LNCaP clone FGC (cell line): ENCODE measurements around the gene DOCK4.

Experiments used
- DNase-seq: peaks from one replicate; pipeline ENCODE4 v3.0.0-alpha.2; 2011; ENCODE audit warnings: low read depth
- H3K4me3 ChIP-seq: 2 replicates; pipeline ENCODE4 v1.5.1; 2011; ENCODE audit warnings: mild to moderate bottlenecking, low read depth, low read length, control low read depth
- TF ChIP-seq, protein P1 (sequence below): IDR thresholded peaks from 2 replicates; pipeline ENCODE4 v1.5.1; 2012; ENCODE audit warnings: mild to moderate bottlenecking; ENCODE audit not compliant: control insufficient read depth, insufficient read depth; ENCODE audit errors: extremely low read depth

Gene DOCK4

DNA sequence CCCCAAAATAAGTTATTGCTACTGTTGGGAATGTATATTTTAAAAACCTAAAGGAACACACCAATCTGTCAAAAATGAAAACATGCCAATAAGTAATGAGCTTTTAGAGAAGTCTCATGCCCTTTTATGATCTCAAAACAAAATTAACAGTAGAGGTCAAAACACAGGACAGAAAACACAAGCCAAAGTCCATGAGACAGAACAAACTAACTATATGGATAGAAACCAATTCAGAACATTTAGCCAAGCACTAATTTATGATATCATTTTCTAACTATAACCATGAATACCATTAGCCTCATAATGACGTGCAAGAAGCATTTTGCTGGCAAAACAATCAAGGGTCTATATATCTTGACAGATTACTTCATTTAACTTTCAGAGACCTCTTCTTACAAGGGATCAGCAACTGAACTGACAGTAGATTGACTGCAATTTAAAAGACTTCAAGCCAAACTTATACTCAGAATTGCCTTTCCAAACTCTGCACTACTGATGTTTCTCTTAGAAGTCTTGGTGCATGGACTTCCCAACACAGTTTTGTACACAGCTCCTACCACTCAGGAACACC is 200.9 kb downstream of the DOCK4 start:
- H3K4me3 ChIP-seq, result no peak overlapping the region
- TF ChIP-seq, protein P1, sequence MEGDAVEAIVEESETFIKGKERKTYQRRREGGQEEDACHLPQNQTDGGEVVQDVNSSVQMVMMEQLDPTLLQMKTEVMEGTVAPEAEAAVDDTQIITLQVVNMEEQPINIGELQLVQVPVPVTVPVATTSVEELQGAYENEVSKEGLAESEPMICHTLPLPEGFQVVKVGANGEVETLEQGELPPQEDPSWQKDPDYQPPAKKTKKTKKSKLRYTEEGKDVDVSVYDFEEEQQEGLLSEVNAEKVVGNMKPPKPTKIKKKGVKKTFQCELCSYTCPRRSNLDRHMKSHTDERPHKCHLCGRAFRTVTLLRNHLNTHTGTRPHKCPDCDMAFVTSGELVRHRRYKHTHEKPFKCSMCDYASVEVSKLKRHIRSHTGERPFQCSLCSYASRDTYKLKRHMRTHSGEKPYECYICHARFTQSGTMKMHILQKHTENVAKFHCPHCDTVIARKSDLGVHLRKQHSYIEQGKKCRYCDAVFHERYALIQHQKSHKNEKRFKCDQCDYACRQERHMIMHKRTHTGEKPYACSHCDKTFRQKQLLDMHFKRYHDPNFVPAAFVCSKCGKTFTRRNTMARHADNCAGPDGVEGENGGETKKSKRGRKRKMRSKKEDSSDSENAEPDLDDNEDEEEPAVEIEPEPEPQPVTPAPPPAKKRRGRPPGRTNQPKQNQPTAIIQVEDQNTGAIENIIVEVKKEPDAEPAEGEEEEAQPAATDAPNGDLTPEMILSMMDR, result no peak

DNA sequence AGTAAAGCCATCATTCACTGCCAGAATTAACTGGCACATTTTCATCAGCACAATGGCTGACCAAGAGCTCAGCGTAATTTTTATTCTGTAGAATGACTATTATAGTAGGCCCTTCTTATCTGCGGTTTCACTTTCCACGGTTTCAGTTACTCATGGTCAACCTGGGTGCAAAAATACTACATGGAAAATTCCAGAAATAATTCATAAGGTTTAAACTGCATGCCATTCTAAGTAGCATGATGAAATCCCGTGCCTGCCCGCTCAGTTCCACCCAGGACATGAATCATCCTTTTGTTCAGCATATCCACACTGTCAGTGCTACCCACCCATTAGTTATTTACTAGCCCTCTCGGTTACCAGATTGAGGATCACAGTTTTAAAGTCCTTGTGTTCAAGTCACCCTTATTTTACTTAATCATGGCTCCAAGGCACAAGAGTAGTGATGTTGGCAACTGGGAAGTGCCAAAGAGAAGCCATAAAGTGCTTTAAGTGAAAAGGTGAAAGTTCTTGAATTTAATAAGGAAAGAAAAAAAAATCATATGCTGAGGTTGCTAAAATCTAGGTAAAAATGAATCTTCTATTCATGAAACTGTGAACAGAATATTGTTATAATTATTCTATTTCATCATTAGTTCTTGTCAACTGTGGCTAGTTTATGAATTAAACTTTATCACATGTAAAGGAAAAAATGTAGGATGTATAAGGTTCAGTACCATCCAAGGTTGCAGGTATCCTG is 204.9 kb downstream of the DOCK4 start:
- no peak for DNase-seq
- no peak overlapping the region for H3K4me3 ChIP-seq
- TF ChIP-seq, protein P1, result no peak

More for the DNA sequence above, 200.9 kb downstream of the DOCK4 start:
- no peak for DNase-seq

DNA sequence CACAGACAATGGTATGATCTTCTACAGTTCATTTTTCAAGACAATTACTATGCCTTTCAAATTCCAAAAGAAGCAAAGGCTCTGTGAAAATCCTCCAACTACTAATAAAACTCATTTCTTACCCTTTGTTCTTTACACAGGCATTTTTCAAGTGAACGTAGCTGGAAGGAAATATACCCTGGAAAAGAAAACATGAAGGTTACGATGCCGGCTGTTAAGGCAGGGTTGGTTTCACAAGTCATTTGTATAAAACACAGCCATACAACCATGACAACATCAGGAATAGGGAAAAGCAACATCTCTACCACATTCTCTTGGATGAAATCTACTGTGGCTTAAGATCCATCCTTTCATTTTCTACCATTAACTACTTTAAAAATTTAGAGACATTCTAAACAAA is 207.9 kb downstream of the DOCK4 start:
- no peak for DNase-seq
- H3K4me3 ChIP-seq, result no peak overlapping the region
- TF ChIP-seq, protein P1, result no peak

DNA sequence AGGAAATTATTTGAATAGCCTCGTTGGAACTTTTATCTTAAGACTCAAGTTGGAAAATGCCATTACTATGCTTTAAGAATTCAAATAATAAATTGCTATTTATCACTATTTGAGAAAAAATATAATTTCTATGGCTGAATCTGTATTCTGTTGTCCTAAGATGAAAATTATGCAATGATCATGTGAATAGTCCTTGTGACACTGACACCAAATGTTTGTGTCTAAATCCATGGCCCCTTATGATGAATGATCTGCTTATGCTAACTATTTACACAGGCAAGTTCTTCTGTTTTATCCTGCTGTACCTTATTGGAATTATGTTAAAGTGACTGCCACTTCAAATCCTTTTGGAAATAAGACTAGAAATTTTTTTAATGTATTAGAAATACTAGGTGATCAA is 208.7 kb downstream of the DOCK4 start:
- TF ChIP-seq, protein P1, result no peak
- DNase-seq, result no peak
- no peak overlapping the region for H3K4me3 ChIP-seq

DNA sequence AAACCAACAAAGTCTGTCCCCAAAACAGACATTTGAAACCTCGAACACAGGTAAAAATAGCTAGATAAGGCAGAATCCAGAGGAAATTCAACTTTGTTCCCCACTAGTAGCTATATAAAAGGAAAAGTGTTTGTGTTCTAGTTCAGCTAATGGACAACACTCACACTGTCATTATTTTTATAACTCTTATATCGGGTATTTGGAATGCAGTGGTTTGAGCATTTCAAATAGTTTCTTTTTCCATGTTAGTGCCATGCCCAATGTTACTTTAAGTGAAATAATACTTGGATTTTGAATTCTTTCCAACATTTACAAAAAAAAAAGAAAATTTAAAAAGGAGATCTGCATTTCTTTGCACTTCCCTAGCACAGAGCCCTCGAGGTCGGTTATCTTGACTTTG is 213.6 kb downstream of the DOCK4 start:
- TF ChIP-seq, protein P1, result no peak
- no peak for DNase-seq
- no peak overlapping the region for H3K4me3 ChIP-seq

DNA sequence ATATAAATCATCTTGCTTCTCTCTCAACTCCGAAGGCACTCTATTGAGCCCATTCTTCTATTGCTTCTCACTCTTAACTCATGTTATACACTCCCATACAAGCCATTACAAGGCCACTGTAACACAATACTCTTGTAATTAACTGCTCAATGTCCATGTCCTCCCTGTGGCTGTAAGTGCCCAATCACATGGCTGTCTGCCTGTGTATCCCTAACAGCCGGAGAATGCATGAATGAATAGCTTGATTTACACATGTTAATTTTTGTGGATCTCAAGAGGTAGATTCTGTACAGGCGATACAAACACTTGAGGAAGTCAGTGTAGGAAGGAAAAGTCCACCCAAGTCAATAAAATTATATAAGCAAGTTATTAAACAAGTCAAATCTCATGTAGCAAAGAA is 215.6 kb downstream of the DOCK4 start:
- no peak overlapping the region for H3K4me3 ChIP-seq
- no peak for DNase-seq
- TF ChIP-seq, protein P1, result no peak

DNA sequence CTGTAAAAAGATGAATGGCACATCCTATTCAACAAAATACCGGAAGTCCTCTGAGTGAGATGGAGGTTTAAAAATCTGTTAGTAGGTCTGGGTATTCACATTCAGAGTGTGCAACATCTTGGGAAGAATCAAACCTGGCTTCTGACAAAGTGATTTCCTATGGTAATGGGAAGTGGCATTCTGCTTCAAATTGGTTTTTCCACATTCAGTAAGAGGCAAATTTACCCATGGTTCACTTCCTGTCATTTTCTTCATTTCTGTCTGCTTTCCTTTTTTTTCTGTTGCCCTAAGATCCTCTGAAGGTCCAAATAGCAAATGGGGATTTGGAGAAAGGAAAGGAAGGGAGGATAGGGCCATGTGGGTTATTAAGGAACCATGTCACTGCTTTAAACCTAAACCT is 218.3 kb downstream of the DOCK4 start:
- no peak overlapping the region for H3K4me3 ChIP-seq
- DNase-seq, result no peak
- TF ChIP-seq, protein P1, result no peak
